Measurements from ENCODE around the gene NDST1.

Gene NDST1

DNA sequence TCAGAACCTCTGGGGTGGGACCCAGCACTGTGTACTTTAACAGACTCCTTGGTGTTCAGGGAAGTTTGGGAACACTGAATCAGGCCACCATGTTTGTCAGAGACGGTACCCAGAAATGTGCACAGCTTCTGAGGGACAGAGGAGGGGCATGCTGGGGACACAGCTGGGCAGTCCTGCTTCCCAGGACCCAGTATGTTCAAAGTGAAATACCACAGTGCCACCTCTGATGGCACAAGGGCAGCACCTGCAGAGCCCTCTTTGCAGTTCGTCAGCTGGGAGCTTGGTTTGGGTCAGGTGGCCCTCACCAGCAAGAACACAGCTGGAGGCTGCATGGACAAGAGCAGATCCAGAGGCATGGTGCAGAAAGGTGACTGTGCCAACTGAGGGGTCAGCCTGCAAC is 51.2 kb downstream of the NDST1 start:
- FAIRE-seq, result no peak
- TF ChIP-seq, protein P1, sequence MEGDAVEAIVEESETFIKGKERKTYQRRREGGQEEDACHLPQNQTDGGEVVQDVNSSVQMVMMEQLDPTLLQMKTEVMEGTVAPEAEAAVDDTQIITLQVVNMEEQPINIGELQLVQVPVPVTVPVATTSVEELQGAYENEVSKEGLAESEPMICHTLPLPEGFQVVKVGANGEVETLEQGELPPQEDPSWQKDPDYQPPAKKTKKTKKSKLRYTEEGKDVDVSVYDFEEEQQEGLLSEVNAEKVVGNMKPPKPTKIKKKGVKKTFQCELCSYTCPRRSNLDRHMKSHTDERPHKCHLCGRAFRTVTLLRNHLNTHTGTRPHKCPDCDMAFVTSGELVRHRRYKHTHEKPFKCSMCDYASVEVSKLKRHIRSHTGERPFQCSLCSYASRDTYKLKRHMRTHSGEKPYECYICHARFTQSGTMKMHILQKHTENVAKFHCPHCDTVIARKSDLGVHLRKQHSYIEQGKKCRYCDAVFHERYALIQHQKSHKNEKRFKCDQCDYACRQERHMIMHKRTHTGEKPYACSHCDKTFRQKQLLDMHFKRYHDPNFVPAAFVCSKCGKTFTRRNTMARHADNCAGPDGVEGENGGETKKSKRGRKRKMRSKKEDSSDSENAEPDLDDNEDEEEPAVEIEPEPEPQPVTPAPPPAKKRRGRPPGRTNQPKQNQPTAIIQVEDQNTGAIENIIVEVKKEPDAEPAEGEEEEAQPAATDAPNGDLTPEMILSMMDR (IDR thresholded peaks at IDR 0.05; ENCODE audit: insufficient read depth, missing control alignments), result no peak
- DNase-seq (ENCODE audit: insufficient read length, low spot score), result no peak

DNA sequence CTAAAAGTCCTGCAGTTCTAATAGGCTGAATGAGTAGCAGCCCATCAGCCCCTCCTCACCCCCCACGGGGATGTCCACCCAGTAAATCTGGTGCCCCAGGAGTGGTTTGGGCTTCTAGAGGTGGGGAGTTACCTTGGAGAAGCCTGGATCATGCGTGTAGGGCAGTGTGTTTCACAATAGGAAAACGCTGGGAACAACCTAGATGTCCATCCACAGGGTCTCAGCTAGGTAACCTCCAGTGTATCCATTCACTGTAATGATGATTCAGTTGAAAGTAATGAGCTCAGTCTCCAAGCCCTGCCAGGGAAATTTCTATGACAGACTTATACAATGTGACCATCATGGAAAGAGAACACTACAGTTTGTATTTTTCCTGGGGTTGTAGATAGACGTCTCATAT is 51.8 kb downstream of the NDST1 start:
- FAIRE-seq (no peak), DNase-seq (ENCODE audit: insufficient read length, low spot score) (no peak)

DNA sequence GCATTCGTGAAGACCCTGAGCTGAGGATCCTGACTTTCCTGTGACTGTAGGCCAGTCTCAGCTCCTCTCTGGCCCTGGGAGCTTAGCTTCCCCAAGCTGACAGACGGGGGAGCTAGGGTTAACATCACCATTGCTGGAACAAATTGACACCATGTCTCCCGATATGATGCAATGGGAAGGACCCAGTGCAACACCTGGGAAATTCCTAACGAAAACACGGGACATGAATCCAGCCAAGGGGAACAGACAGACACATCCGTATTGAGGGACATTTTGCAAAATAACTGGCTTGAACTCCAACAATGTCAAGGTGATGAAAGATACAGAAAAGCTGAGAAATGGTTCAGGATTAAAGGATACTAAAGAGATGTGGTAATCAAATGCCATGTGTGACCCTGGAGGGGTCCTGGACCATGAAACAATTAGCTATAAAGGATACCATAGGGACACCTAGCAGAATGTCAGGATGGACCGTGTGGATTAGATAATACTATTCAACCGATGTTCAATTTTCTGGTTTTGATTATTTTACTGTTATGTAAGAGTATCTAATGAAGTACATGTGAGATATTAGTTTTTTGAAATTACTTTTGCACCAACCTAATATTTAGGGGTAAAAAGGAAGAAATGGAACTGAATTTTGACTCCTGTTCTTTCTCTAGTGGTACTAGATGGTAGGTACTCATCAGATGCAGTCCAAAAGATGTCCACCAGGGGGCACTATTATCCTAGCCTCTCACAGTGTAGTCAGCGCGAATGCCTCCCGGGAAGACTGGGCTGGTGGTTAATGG is 52.7 kb downstream of the NDST1 start:
- TF ChIP-seq, protein P1 (IDR thresholded peaks at IDR 0.05; ENCODE audit: insufficient read depth, missing control alignments), result peak; percentile 87
- peak; percentile 70 for DNase-seq (ENCODE audit: insufficient read length, low spot score)
- peak; percentile 63 for FAIRE-seq

More for the DNA sequence above, 51.8 kb downstream of the NDST1 start:
- TF ChIP-seq, protein P1 (IDR thresholded peaks at IDR 0.05; ENCODE audit: insufficient read depth, missing control alignments), result no peak

DNA sequence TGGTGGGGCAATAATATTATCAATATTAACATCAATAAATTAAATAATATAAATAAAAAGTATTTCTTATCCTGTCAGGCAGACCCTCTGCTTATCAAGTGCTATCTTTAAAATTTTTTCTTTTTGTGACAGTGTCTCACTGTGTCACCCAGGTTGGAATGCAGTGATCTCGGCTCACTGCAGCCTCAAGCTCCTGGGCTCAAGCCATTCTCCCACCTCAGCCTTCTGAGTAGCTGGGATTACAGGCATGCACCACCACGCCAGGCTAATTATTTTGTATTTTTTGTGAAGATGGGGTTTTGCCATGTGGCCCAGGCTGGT is 53.2 kb downstream of the NDST1 start:
- TF ChIP-seq, protein P1 (IDR thresholded peaks at IDR 0.05; ENCODE audit: insufficient read depth, missing control alignments), result no peak

DNA sequence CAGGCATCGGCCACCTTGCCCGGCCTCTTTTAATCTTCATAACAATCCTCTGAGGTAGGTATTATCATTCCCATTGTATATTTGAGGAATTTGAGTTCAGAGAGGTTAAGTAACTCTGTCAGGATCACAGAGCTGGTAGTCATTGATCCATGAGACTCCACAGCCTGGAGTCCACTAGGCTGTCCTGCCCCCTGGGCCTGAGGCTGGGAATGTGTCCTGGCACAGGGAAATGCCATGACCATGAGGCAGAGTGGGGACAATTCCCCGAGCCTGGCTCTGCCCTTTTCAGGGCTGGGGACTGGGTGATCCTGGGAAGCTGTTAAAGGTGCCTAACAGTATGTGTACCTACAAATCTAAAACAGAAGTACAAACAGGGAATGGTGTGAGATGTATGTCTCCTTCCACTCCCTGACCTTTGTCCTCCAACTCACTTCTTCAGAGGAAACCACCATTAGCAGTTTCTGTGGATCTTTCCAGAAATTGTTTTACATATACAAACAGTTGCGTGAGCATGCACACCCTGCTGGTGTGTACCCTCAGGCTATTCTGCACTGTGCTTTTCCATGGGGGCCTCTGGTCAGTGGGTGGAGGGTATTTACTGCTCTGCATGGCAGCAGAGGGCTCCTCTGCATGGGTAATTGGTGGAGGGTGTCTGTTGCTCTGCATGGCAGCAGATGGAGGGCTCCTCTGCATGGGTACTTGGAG is 53.8 kb downstream of the NDST1 start:
- FAIRE-seq (no peak), DNase-seq (ENCODE audit: insufficient read length, low spot score) (no peak)
- TF ChIP-seq, protein P1 (IDR thresholded peaks at IDR 0.05; ENCODE audit: insufficient read depth, missing control alignments), result no peak

More for the DNA sequence above, 53.2 kb downstream of the NDST1 start:
- DNase-seq (ENCODE audit: insufficient read length, low spot score) (no peak), FAIRE-seq (no peak)

DNA sequence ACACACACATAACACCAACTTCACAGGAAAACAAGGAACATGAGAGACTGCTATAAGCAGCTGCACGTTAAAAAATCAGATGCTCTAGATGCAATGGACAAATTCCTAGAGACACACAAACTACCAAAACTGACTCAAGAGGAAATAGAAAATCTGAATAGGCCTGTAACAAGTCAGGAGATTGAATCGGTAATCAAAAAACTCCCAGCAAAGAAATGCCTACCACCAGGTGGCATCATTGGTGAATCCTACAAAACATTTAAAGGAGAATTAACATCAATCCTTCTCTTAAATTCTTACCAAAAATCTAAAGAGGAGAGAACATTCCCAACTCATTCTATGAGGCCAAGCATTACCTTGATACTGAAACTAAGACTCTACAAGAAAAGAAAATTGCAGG is 54.9 kb downstream of the NDST1 start:
- DNase-seq (ENCODE audit: insufficient read length, low spot score), result no peak
- peak; percentile 21 for FAIRE-seq
- TF ChIP-seq, protein P1 (IDR thresholded peaks at IDR 0.05; ENCODE audit: insufficient read depth, missing control alignments), result peak; percentile 54

DNA sequence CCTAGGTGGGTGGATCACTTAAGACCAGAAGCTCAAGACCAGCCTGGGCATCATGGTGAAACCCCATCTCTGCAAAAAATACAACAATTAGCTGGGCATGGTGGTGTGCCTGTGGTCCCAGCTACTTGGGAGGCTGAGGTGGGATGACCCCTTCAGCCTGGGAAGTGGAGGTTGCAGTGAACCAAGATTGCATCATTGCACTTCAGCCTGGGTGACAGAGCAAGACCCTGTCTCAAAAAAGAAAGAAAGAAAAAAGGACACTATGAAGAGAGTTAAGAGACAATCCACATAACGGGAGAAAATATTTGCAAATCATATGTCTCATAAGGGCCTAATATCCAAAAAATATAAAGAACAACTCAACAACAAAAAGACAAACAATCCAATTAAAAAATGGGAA is 57.9 kb downstream of the NDST1 start:
- TF ChIP-seq, protein P1 (IDR thresholded peaks at IDR 0.05; ENCODE audit: insufficient read depth, missing control alignments), result no peak
- FAIRE-seq (no peak), DNase-seq (ENCODE audit: insufficient read length, low spot score) (no peak)

All from D721Med (cell line).